CD4-positive, alpha-beta T cell (primary cell): Measurements from ENCODE around the gene RS1. TPM values are rescaled to one million over a fixed set of nuclear protein-coding genes. Genes with fewer than 3 reads are reported as not detected.
A peak's percentile ranks its signal among the peaks of the same experiment; 100 is the strongest.

Experiments
- ATAC-seq: fragments of 200-7000 bp; cut with Tn5 transposase; one replicate; pipeline ENCODE4 v1.10.0; 2022; ENCODE audit warnings: mild to moderate bottlenecking; ENCODE audit not compliant: poor library complexity
- CTCF ChIA-PET: fragments of 350-600 bp; sonication (Branson Sonifier 250); formaldehyde crosslinking; loops from one replicate; lab custom pipeline; 2021; ENCODE audit warnings: antibody characterized with exemption, inconsistent platforms; lab: Charles Lee
- POLR2A ChIA-PET: fragments of 350-600 bp; sonication (Branson Sonifier 250); formaldehyde crosslinking; loops from one replicate; lab custom pipeline; 2021; ENCODE audit warnings: antibody characterized with exemption, inconsistent platforms; lab: Charles Lee
- DNase-seq, 14 experiments: peaks; one replicate each; pipeline ENCODE4 v3.0.0-alpha.2; 2013 to 2020; ENCODE audit warnings: mixed read lengths in 2 of 14
- H3K27ac ChIP-seq, 2 donors: one replicate each; pipeline versions ENCODE4 v1.5.1 to v1.7.0; 2013; ENCODE audit warnings: low read length in 2 of 2, low read depth in 1 of 2, mild to moderate bottlenecking in 1 of 2
- H3K27me3 ChIP-seq, 2 experiments: 1 replicate in 1 of 2; 2 replicates in 1 of 2; pipeline versions ENCODE4 v1.6.1 to v1.7.0; 2013; ENCODE audit warnings: low read length in 2 of 2, control low read depth in 1 of 2, mild to moderate bottlenecking in 1 of 2, moderate library complexity in 1 of 2; ENCODE audit not compliant: insufficient read depth in 2 of 2, control insufficient read depth in 1 of 2
- H3K36me3 ChIP-seq: one replicate; pipeline ENCODE4 v1.6.1; 2013; ENCODE audit warnings: low read length, control low read depth; ENCODE audit not compliant: insufficient read depth
- H3K4me1 ChIP-seq: one replicate; pipeline ENCODE4 v1.6.1; 2013; ENCODE audit warnings: low read length, control low read depth; ENCODE audit not compliant: insufficient read depth
- H3K4me3 ChIP-seq: one replicate; pipeline ENCODE4 v1.5.1; 2013; ENCODE audit warnings: mild to moderate bottlenecking, low read length, moderate library complexity
- H3K9me3 ChIP-seq, 2 experiments: 1 replicate in 1 of 2; 2 replicates in 1 of 2; pipeline versions ENCODE4 v1.6.1 to v1.7.0; 2013; ENCODE audit warnings: low read length in 2 of 2, mild to moderate bottlenecking in 2 of 2, control low read depth in 1 of 2, moderate library complexity in 1 of 2; ENCODE audit not compliant: control insufficient read depth in 1 of 2, insufficient read depth in 1 of 2
- H3K27ac Mint-ChIP-seq: one replicate; pipeline ENCODE4 v1.8.0; 2020; ENCODE audit warnings: mixed read lengths
- H3K27me3 Mint-ChIP-seq: one replicate; pipeline ENCODE4 v1.8.0; 2021; ENCODE audit warnings: mixed read lengths
- H3K36me3 Mint-ChIP-seq: one replicate; pipeline ENCODE4 v1.8.0; 2021; ENCODE audit warnings: low read depth, mixed read lengths
- H3K4me1 Mint-ChIP-seq: one replicate; pipeline ENCODE4 v1.8.0; 2021; ENCODE audit warnings: low read depth, mixed read lengths
- H3K4me3 Mint-ChIP-seq: one replicate; pipeline ENCODE4 v1.8.0; 2020; ENCODE audit warnings: mild to moderate bottlenecking, mixed read lengths
- H3K9me3 Mint-ChIP-seq: one replicate; pipeline ENCODE4 v1.8.0; 2020; ENCODE audit warnings: mixed read lengths
- CTCF ChIP-seq: fragments of 200-600 bp; IDR thresholded peaks from one replicate; pipeline ENCODE4 v1.8.0; 2022; ENCODE audit warnings: antibody characterized with exemption, mild to moderate bottlenecking
- intact Hi-C, 2 experiments: fragments of 100-400 bp; cut with DNase I in 1 of 2; cut with micrococcal nuclease in 1 of 2; formaldehyde crosslinking; loops; one replicate each; pipeline versions ENCODE4 v1.15.1 to v1.9.0; 2023 to 2025; cut with DNase I, micrococcal nuclease
- total RNA-seq, 174 experiments: library from RNA in 2 of 174; stranded (reverse) in 2 of 174; gene quantifications; one replicate each; pipeline ENCODE4 v1.2.3 and lab custom pipeline; 2021 to 2026

RS1 gene
- total RNA-seq, 2 experiments from 2014 or later: not detected

- intact Hi-C loops: loop anchor here (2.0 to 10.0 kb wide), 5 partner anchors 249 to 1598 kb away; partner anchors contain the start of genes PDHA1 (in 2 of the 2), CDKL5 (in 1 of the 2) and PHKA2 (in 1 of the 2)
- ChIA-PET POLR2A (no interaction called here), CTCF (interaction anchor here (0.6 kb wide), 1 partner anchor 1851 kb away, joined by 3 read pairs; no protein-coding TSS in a partner anchor)
- H3K27me3 Mint-ChIP-seq: peaks cover 3% of the 10 kb centered on the region
- peak overlapping the region; percentile 95 for H3K27ac Mint-ChIP-seq
- Histone ChIP-seq H3K36me3 (no peaks in the 10 kb centered on the region), H3K9me3 (no peaks in the 10 kb centered on the region), H3K27me3 (no peaks in the 10 kb centered on the region), H3K4me3 (no peak overlapping the region), H3K4me1 (peaks cover 7% of the 10 kb centered on the region), H3K27ac (no peak overlapping the region)
- H3K4me3 Mint-ChIP-seq: peak overlapping the region; percentile 90
- TF ChIP-seq CTCF: no peak
- peaks cover 16% of the 10 kb centered on the region for H3K4me1 Mint-ChIP-seq
- no peak for DNase-seq
- no peaks in the 10 kb centered on the region for H3K9me3 Mint-ChIP-seq
- ATAC-seq: no peak
- H3K36me3 Mint-ChIP-seq: peaks cover 7% of the 10 kb centered on the region
Observed at GRCh38 chrX:18676470-18676869, 4.6 kb upstream of the RS1 start.

DNA sequence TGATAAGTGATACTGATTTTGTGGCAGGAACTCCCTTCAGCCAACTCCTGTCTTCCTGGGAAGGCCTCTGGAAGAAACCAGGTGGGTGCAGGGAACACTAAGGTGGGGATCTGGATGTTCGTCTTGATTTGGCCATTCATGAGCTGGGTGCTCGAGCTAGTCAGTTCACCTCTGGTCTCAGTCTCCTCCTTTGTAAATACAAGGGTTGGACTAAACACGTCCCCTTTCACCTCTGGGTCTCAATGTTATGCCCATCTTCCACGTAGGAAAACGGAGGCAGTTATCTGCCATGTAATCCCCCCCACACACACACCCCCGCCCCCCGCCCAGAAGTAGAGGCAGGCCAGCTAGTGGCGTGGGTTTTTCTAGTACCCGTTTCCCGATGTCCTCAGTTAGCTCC lies 4.1 kb upstream of the RS1 start:
- H3K4me1 Mint-ChIP-seq: peaks cover 16% of the 10 kb centered on the region
- intact Hi-C loops: loop anchor here (2.0 to 10.0 kb wide), 5 partner anchors 249 to 1599 kb away; partner anchors contain the start of genes PDHA1 (in 2 of the 2), CDKL5 (in 1 of the 2) and PHKA2 (in 1 of the 2)
- H3K36me3 ChIP-seq: no peaks in the 10 kb centered on the region
- peaks cover 7% of the 10 kb centered on the region for H3K4me1 ChIP-seq
- DNase-seq: no peak
- H3K4me3 ChIP-seq: no peak overlapping the region
- peak overlapping the region; percentile 90 for H3K4me3 Mint-ChIP-seq
- no peak for ATAC-seq
- ChIA-PET CTCF (interaction anchor here (0.6 kb wide), 1 partner anchor 1851 kb away, joined by 3 read pairs; no protein-coding TSS in a partner anchor), POLR2A (interaction anchor here (1.0 kb wide), 1 partner anchor 251 kb away, joined by 4 read pairs; the partner anchor contains the start of gene CDKL5)
- no peak for TF ChIP-seq CTCF
- peak overlapping the region; percentile 95 for H3K27ac Mint-ChIP-seq
- H3K36me3 Mint-ChIP-seq: peaks cover 7% of the 10 kb centered on the region
- H3K9me3 Mint-ChIP-seq: no peaks in the 10 kb centered on the region
- no peak overlapping the region for H3K27ac ChIP-seq
- peaks cover 3% of the 10 kb centered on the region for H3K27me3 Mint-ChIP-seq
- H3K9me3 ChIP-seq: no peaks in the 10 kb centered on the region
- no peaks in the 10 kb centered on the region for H3K27me3 ChIP-seq

DNA sequence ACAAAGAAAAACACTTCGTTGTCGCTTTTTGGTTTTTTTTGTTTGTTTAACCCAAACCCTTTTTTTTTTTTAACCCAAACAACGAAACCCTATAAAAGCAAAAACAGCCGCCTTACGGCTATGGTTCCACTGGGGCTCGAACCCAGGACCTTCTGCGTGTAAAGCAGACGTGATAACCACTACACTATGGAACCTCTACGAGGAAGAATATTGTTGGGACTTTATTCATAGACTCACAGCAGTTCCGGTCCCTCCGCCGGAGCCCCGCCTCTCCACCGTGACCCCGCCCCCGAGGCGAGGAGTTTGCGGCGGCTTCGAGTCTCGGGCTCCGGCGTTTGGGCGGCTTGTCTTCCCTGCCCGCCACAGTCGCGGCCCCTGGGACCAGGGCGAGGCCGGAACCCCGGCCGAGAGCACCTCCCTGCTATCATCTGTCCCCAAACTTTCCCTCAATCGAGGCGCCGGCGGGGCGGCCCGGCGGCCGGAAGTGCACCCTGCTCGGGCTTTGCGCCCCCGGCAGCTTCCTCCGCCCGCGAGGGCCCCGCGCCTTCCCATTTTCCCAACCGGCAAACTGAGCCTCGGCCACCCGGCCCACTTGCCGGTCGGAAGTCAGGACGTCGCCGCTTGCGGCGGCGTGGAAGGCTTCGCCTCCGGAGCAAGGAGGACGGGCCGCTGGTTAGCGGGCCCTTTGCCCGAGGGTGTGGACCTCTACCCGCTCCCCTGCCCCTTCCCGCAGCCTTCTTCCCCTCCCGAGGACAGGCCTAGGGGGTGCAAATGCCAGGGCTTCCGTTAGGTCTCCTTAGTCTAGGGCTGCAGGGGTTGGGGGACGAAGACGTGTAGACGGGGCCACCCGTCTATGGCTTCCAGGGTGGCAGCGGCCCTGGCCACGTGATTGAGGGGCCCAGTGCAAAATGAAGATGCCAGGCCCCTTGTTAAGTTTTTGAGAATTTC lies 3.2 kb upstream of the RS1 start:
- H3K4me3 ChIP-seq: peak overlapping the region; percentile 73
- H3K27ac ChIP-seq: peak overlapping the region; percentile 61 to 64
- no peaks in the 10 kb centered on the region for H3K27me3 ChIP-seq
- POLR2A ChIA-PET: interaction anchor here (1.0 kb wide), 1 partner anchor 250 kb away, joined by 4 read pairs; the partner anchor contains the start of gene CDKL5
- TF ChIP-seq CTCF: no peak
- CTCF ChIA-PET: no interaction called here
- DNase-seq (peak; percentile 60 to 90 (median 74)), ATAC-seq (peak; percentile 90)
- intact Hi-C loops: loop anchor here (5.0 to 10.0 kb wide), 6 partner anchors 212 to 1600 kb away; partner anchors contain the start of genes PDHA1 (in 2 of the 2), CDKL5 (in 1 of the 2) and PHKA2 (in 1 of the 2)
- H3K36me3 ChIP-seq: no peaks in the 10 kb centered on the region
- peak overlapping the region; percentile 90 for H3K4me3 Mint-ChIP-seq
- no peaks in the 10 kb centered on the region for H3K9me3 ChIP-seq
- H3K4me1 Mint-ChIP-seq: peaks cover 16% of the 10 kb centered on the region
- H3K9me3 Mint-ChIP-seq: no peaks in the 10 kb centered on the region
- H3K4me1 ChIP-seq: peaks cover 7% of the 10 kb centered on the region
- peaks cover 3% of the 10 kb centered on the region for H3K27me3 Mint-ChIP-seq
- H3K27ac Mint-ChIP-seq: peak overlapping the region; percentile 95
- H3K36me3 Mint-ChIP-seq: peaks cover 7% of the 10 kb centered on the region
